Heart left ventricle (tissue), 13 donors: ENCODE measurements around the gene OR12D2.
"Not testable (repeated sequence)": the region's sequence is repeated elsewhere in the genome, so short reads cannot be mapped to it uniquely, and the experiment has no call there.

ENCODE experiments used
- POLR2A ChIP-seq, 2 donors: fragments of 450-650 bp; IDR thresholded peaks; one replicate each; pipeline ENCODE4 v1.6.1; 2017; ENCODE audit warnings: antibody characterized with exemption in 2 of 2, mild to moderate bottlenecking in 2 of 2, moderate library complexity in 2 of 2
- TF ChIP-seq, protein P1 (sequence below), 12 donors: fragments of 200-600 bp; sonication (generic) in 4 of 12; IDR thresholded peaks; one replicate each; pipeline versions ENCODE4 v1.5.0 to v1.8.0; 2018 to 2022; ENCODE audit warnings: antibody characterized with exemption in 12 of 12, mild to moderate bottlenecking in 5 of 12
- donor health status: ischemic (EF 13 %, LVEDD 7.1; RV severe dilation, severe dysfunction).
- donor health status: DM: no; HTN: yes; CAD: no.
- donor health status: DM: no; HTN: no; CAD: no.
- donor health status: ischemic (EF 25% LVEDD 6.9; RV normal size, moderate dysfunction).
- donor health status: ischemic (EF 25% LVEDD 5.7; RV mildly dilated, moderate dysfunction).
- donor health status: ischemic (EF 35%, LVEDD 5.7; RV mildly dilated, moderate dysfunction).
- donor health status: nonischemic (EF 11% LVEDD 7.7; RV severe dilation, severe dysfunction).
- donor health status: DM: yes; HTN: yes; CAD: no.
- donor health status: PGD.
- donor health status: ischemic (EF 29% LVEDD 5.4; RV normal size, mild dysfunction).
- donor health status: nonischemic (EF 23%, LVEDD 6.1; RV moderate dilation, normal function).

DNA sequence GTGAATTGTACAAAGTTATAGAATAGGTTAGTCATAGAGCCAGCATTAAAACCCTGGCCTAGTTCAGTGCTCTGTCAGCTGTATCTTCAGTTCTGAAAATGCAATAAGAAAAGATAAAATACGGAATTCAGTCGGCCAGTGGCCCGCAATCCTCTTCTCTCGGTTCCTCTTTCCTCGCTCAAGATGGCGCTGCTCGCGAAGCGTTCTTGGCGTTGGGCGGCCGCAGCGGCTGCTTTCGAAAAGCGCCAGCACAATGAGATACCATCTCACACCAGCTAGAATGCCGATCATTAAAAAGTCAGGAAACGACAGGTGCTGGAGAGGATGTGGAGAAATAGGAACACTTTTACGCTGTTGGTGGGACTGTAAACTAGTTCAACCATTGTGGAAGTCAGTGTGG is 41.3 kb downstream of the OR12D2 start:
- TF ChIP-seq, protein P1, sequence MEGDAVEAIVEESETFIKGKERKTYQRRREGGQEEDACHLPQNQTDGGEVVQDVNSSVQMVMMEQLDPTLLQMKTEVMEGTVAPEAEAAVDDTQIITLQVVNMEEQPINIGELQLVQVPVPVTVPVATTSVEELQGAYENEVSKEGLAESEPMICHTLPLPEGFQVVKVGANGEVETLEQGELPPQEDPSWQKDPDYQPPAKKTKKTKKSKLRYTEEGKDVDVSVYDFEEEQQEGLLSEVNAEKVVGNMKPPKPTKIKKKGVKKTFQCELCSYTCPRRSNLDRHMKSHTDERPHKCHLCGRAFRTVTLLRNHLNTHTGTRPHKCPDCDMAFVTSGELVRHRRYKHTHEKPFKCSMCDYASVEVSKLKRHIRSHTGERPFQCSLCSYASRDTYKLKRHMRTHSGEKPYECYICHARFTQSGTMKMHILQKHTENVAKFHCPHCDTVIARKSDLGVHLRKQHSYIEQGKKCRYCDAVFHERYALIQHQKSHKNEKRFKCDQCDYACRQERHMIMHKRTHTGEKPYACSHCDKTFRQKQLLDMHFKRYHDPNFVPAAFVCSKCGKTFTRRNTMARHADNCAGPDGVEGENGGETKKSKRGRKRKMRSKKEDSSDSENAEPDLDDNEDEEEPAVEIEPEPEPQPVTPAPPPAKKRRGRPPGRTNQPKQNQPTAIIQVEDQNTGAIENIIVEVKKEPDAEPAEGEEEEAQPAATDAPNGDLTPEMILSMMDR (IDR thresholded peaks at IDR 0.05), result not testable (repeated sequence)
- not testable (repeated sequence) for TF ChIP-seq POLR2A (IDR thresholded peaks at IDR 0.05)
